ENCODE data around the gene SLC52A3. TPM values are rescaled to one million over a fixed set of nuclear protein-coding genes. Genes with fewer than 3 reads are reported as not detected.

Gene SLC52A3
- total and polyA plus RNA-seq, 9 of the 15 experiments (the other 6 are each of a cell fraction or from before 2014, with no cell fraction given) = 0.06 to 0.60 (median 0.11) TPM

- ATAC-seq (no peak), DNase-seq (ENCODE audit: extremely low read depth in 1 of 4, low spot score in 3 of 4) (no peak), FAIRE-seq (no peak)
- Histone ChIP-seq H3K27me3 (ENCODE audit: control insufficient read depth in 2 of 2, insufficient read depth in 2 of 2, low read length in 2 of 2) (no peaks in the 10 kb centered on the region), H3K27ac (ENCODE audit: extremely low read depth, low read depth, low read length) (no peak overlapping the region), H3K79me2 (ENCODE audit: control insufficient read depth, insufficient read depth, low read length) (no peaks in the 10 kb centered on the region), H3K4me2 (ENCODE audit: insufficient read depth, low read length) (no peak overlapping the region), H4K20me1 (replicated peaks; ENCODE audit: control insufficient read depth, insufficient read depth, low read length) (no peaks in the 10 kb centered on the region), H2AFZ (ENCODE audit: low read depth, low read length) (no peak overlapping the region), H3K4me1 (replicated peaks in 1 of 2; ENCODE audit: control insufficient read depth in 2 of 2, insufficient read depth in 2 of 2, low read length in 2 of 2) (no peaks in the 10 kb centered on the region; a peak in 1 of 5 replicates), H3K4me3 (no peak overlapping the region), H3K9me3 (replicated peaks; ENCODE audit: control insufficient read depth, insufficient read depth, low read depth, low read length) (peaks cover 1% of the 10 kb centered on the region; the same call in 1 of the 2 replicates), H3K36me3 (ENCODE audit: control insufficient read depth, insufficient read depth, low read length) (no peaks in the 10 kb centered on the region), H3K9me1 (ENCODE audit: control insufficient read depth, insufficient read depth, low read length) (no peaks in the 10 kb centered on the region), H3K9ac (ENCODE audit: insufficient read depth in 1 of 2, low read depth in 2 of 2, low read length in 2 of 2) (no peak overlapping the region)
- in situ Hi-C loops (cut with MboI) = no loop called here
- ChIA-PET POLR2A (no interaction called here), CTCF (ENCODE audit: low intra/inter-chr PET ratio) (no interaction called here)
- BruUV-seq (replicated peaks) = no TSS peak
- no peak for TF ChIP-seq NR2C2 (CRISPR knock-in tag; IDR thresholded peaks at IDR 0.05)
- TF ChIP-seq NR2C2 (tag; IDR thresholded peaks at IDR 0.05) = no peak
- TF ChIP-seq RAD51 (IDR thresholded peaks at IDR 0.05; ENCODE audit: borderline replicate concordance, low read depth) = no peak
- TF ChIP-seq ZNF79 (CRISPR knock-in tag; IDR thresholded peaks at IDR 0.05; ENCODE audit: low read depth) = no peak
- peak; percentile 79 for TF ChIP-seq RBM25 (IDR thresholded peaks at IDR 0.05; ENCODE audit: low read depth, low read length, severe bottlenecking)
- peak in 1 of 2 experiments; percentile 42; a peak in 1 of 4 replicates for TF ChIP-seq KDM1A (IDR thresholded peaks at IDR 0.05)
- TF ChIP-seq CAMTA2 (CRISPR knock-in tag; conservative IDR thresholded peaks at IDR 0.05) = no peak
- no peak for TF ChIP-seq SREBF1 (IDR thresholded peaks at IDR 0.05; ENCODE audit: borderline replicate concordance, low read depth, low read length)
- no peak for TF ChIP-seq RB1 (IDR thresholded peaks at IDR 0.05; ENCODE audit: low read depth)
- TF ChIP-seq ZNF212 (CRISPR knock-in tag; IDR thresholded peaks at IDR 0.05) = no peak
- TF ChIP-seq CBX1 (IDR thresholded peaks at IDR 0.05; ENCODE audit: low read depth) = no peak
- no peak for TF ChIP-seq ATF7 (IDR thresholded peaks at IDR 0.05)
- no peak for TF ChIP-seq CBX3 (IDR thresholded peaks at IDR 0.05; ENCODE audit: borderline replicate concordance in 1 of 2, low read length in 2 of 2)
- no peak for TF ChIP-seq MTF1 (CRISPR knock-in tag; IDR thresholded peaks at IDR 0.05; ENCODE audit: borderline replicate concordance)
- no peak for TF ChIP-seq HDAC1 (IDR thresholded peaks at IDR 0.05)
- TF ChIP-seq ZFPM2 (CRISPR knock-in tag; IDR thresholded peaks at IDR 0.05) = no peak
- no peak for TF ChIP-seq NFE2L1 (tag; IDR thresholded peaks at IDR 0.05; ENCODE audit: borderline replicate concordance, low read depth)
- no peak for TF ChIP-seq ZNF518B (CRISPR knock-in tag; IDR thresholded peaks at IDR 0.05)
- no peak for TF ChIP-seq ZBTB2 (IDR thresholded peaks at IDR 0.05)
- 0 out of 2 replicates have a peak, but pooled peaks have one; percentile 37 for TF ChIP-seq BCOR (IDR thresholded peaks at IDR 0.05)
- no peak for TF ChIP-seq KDM4B (IDR thresholded peaks at IDR 0.05; ENCODE audit: borderline replicate concordance in 2 of 2, low read depth in 1 of 2)
- intact Hi-C loops (cut with micrococcal nuclease) = no loop called here
- 27% methylated on average over 5 of the region's 7 CpGs for WGBS (ENCODE audit: insufficient coverage, low coverage, missing lambda C conversion rate)
Observed at GRCh38 chr20:717271-717670, 51.0 kb downstream of the SLC52A3 start.

Data from K562 (cell line).